ENCODE measurements around the gene LSM2. TPM values are rescaled to one million over a fixed set of nuclear protein-coding genes. Genes with fewer than 3 reads are reported as not detected.

LSM2 gene
- total and polyA plus RNA-seq, 9 of the 15 experiments (the other 6 are each of a cell fraction or from before 2014, with no cell fraction given) = 154 to 407 (median 223) TPM

DNA sequence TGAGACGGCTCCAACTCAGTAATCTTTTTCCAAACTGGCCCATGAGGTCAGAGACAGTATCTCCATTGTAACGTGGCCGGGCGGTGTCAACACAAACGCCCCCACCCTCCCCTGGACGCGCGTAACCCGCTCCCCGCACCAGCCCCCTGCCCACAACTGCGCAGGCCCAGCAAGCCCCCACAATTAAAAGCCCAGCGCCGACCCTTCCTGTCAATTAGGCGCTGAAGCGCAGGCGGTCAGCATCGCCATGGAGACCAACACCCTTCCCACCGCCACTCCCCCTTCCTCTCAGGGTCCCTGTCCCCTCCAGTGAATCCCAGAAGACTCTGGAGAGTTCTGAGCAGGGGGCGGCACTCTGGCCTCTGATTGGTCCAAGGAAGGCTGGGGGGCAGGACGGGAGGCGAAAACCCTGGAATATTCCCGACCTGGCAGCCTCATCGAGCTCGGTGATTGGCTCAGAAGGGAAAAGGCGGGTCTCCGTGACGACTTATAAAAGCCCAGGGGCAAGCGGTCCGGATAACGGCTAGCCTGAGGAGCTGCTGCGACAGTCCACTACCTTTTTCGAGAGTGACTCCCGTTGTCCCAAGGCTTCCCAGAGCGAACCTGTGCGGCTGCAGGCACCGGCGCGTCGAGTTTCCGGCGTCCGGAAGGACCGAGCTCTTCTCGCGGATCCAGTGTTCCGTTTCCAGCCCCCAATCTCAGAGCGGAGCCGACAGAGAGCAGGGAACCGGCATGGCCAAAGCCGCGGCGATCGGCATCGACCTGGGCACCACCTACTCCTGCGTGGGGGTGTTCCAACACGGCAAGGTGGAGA is 8.5 kb upstream of the LSM2 start, which contains the start of the genes HSPA1A and HSPA1L (continued):
- TF ChIP-seq, protein P1, sequence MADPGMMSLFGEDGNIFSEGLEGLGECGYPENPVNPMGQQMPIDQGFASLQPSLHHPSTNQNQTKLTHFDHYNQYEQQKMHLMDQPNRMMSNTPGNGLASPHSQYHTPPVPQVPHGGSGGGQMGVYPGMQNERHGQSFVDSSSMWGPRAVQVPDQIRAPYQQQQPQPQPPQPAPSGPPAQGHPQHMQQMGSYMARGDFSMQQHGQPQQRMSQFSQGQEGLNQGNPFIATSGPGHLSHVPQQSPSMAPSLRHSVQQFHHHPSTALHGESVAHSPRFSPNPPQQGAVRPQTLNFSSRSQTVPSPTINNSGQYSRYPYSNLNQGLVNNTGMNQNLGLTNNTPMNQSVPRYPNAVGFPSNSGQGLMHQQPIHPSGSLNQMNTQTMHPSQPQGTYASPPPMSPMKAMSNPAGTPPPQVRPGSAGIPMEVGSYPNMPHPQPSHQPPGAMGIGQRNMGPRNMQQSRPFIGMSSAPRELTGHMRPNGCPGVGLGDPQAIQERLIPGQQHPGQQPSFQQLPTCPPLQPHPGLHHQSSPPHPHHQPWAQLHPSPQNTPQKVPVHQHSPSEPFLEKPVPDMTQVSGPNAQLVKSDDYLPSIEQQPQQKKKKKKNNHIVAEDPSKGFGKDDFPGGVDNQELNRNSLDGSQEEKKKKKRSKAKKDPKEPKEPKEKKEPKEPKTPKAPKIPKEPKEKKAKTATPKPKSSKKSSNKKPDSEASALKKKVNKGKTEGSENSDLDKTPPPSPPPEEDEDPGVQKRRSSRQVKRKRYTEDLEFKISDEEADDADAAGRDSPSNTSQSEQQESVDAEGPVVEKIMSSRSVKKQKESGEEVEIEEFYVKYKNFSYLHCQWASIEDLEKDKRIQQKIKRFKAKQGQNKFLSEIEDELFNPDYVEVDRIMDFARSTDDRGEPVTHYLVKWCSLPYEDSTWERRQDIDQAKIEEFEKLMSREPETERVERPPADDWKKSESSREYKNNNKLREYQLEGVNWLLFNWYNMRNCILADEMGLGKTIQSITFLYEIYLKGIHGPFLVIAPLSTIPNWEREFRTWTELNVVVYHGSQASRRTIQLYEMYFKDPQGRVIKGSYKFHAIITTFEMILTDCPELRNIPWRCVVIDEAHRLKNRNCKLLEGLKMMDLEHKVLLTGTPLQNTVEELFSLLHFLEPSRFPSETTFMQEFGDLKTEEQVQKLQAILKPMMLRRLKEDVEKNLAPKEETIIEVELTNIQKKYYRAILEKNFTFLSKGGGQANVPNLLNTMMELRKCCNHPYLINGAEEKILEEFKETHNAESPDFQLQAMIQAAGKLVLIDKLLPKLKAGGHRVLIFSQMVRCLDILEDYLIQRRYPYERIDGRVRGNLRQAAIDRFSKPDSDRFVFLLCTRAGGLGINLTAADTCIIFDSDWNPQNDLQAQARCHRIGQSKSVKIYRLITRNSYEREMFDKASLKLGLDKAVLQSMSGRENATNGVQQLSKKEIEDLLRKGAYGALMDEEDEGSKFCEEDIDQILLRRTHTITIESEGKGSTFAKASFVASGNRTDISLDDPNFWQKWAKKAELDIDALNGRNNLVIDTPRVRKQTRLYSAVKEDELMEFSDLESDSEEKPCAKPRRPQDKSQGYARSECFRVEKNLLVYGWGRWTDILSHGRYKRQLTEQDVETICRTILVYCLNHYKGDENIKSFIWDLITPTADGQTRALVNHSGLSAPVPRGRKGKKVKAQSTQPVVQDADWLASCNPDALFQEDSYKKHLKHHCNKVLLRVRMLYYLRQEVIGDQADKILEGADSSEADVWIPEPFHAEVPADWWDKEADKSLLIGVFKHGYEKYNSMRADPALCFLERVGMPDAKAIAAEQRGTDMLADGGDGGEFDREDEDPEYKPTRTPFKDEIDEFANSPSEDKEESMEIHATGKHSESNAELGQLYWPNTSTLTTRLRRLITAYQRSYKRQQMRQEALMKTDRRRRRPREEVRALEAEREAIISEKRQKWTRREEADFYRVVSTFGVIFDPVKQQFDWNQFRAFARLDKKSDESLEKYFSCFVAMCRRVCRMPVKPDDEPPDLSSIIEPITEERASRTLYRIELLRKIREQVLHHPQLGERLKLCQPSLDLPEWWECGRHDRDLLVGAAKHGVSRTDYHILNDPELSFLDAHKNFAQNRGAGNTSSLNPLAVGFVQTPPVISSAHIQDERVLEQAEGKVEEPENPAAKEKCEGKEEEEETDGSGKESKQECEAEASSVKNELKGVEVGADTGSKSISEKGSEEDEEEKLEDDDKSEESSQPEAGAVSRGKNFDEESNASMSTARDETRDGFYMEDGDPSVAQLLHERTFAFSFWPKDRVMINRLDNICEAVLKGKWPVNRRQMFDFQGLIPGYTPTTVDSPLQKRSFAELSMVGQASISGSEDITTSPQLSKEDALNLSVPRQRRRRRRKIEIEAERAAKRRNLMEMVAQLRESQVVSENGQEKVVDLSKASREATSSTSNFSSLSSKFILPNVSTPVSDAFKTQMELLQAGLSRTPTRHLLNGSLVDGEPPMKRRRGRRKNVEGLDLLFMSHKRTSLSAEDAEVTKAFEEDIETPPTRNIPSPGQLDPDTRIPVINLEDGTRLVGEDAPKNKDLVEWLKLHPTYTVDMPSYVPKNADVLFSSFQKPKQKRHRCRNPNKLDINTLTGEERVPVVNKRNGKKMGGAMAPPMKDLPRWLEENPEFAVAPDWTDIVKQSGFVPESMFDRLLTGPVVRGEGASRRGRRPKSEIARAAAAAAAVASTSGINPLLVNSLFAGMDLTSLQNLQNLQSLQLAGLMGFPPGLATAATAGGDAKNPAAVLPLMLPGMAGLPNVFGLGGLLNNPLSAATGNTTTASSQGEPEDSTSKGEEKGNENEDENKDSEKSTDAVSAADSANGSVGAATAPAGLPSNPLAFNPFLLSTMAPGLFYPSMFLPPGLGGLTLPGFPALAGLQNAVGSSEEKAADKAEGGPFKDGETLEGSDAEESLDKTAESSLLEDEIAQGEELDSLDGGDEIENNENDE (IDR thresholded peaks at IDR 0.05; ENCODE audit: low read depth, low read length) = peak; percentile 54
- peak; percentile 85; the same call in 1 of the 2 replicates for TF ChIP-seq CTBP1 (IDR thresholded peaks at IDR 0.05; ENCODE audit: borderline replicate concordance)
- no peak for TF ChIP-seq ZNF280B (CRISPR knock-in tag; IDR thresholded peaks at IDR 0.05)
- TF ChIP-seq SPI1 (IDR thresholded peaks at IDR 0.05; ENCODE audit: borderline replicate concordance, low read depth, low read length) = 0 out of 2 replicates have a peak, but pooled peaks have one; percentile 12
- TF ChIP-seq, protein P2, sequence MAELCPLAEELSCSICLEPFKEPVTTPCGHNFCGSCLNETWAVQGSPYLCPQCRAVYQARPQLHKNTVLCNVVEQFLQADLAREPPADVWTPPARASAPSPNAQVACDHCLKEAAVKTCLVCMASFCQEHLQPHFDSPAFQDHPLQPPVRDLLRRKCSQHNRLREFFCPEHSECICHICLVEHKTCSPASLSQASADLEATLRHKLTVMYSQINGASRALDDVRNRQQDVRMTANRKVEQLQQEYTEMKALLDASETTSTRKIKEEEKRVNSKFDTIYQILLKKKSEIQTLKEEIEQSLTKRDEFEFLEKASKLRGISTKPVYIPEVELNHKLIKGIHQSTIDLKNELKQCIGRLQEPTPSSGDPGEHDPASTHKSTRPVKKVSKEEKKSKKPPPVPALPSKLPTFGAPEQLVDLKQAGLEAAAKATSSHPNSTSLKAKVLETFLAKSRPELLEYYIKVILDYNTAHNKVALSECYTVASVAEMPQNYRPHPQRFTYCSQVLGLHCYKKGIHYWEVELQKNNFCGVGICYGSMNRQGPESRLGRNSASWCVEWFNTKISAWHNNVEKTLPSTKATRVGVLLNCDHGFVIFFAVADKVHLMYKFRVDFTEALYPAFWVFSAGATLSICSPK (IDR thresholded peaks at IDR 0.05; ENCODE audit: borderline replicate concordance) = no peak
- peak; percentile 56; the same call in 1 of the 2 replicates for TF ChIP-seq RUNX1 (IDR thresholded peaks at IDR 0.05; ENCODE audit: low read depth)
- 0 out of 2 replicates have a peak, but pooled peaks have one; percentile 34 for TF ChIP-seq JUNB (CRISPR knock-in tag; conservative IDR thresholded peaks at IDR 0.05)
- no peak for TF ChIP-seq HMG20B (CRISPR knock-in tag; IDR thresholded peaks at IDR 0.05)
- no peak for TF ChIP-seq ZNF311 (CRISPR knock-in tag; IDR thresholded peaks at IDR 0.05)
- no peak for TF ChIP-seq TEAD2 (tag; IDR thresholded peaks at IDR 0.05)
- no peak for TF ChIP-seq ZNF263 (CRISPR knock-in tag; IDR thresholded peaks at IDR 0.05; ENCODE audit: borderline replicate concordance)
- TF ChIP-seq SAFB2 (IDR thresholded peaks at IDR 0.05; ENCODE audit: borderline replicate concordance, low read depth, low read length, severe bottlenecking) = no peak
